HG02571 (cell line): ENCODE data around the gene ARHGDIG.
"Not testable (repeated sequence)": the region's sequence is repeated elsewhere in the genome, so short reads cannot be mapped to it uniquely, and the experiment has no call there.

Experiments used
- ATAC-seq: cut with Tn5 transposase; IDR thresholded peaks from one replicate; pipeline ENCODE4 v1.9.1; 2021; ENCODE audit warnings: mild to moderate bottlenecking, moderate library complexity; ENCODE audit not compliant: unreplicated experiment

ARHGDIG gene

DNA sequence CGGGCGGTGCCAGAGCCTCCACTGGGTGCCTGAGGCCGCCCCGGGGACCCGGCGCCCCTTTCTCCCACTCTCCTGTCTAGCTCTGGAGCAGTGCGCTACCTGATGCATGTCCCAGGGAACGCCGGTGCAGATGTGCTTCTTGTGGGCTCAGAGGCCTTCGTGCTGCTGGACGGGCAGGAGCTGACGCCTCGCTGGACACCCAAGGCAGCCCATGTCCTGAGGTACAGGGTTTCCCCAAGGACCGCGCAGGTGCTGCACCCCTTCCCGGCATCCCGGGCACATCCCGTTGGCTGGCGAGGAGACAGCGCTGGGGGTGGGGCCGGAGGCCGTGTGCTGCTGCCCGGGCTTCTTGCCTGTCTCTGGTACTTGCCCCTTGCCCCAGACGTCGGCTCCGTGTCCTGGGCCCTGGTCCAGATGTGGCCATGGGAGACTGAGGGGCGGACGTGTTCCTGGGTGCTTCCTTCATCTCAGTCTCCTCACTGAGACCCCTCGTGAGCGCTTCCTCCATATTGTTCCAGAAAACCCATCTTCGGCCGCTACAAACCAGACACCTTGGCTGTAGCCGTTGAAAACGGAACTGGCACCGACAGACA, 17.1 kb upstream of the ARHGDIG start:
- no peak for ATAC-seq

DNA sequence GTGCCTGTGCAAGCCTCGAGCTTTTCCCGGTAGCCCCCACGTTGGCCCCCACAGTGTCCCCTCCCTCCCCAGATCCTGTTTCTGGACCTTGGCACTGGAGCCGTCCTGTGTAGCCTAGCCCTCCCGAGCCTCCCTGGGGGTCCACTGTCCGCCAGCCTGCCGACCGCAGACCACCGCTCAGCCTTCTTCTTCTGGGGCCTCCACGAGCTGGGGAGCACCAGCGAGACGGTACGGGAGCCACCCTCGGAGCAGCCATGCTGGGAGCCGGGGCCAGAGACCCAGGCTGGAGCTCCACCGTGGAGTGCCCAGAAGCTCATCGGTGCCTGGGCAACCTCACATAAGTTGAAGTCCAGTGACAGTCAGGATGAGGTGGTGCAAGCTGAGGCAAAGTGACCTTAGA, 16.4 kb upstream of the ARHGDIG start:
- ATAC-seq = no peak

DNA sequence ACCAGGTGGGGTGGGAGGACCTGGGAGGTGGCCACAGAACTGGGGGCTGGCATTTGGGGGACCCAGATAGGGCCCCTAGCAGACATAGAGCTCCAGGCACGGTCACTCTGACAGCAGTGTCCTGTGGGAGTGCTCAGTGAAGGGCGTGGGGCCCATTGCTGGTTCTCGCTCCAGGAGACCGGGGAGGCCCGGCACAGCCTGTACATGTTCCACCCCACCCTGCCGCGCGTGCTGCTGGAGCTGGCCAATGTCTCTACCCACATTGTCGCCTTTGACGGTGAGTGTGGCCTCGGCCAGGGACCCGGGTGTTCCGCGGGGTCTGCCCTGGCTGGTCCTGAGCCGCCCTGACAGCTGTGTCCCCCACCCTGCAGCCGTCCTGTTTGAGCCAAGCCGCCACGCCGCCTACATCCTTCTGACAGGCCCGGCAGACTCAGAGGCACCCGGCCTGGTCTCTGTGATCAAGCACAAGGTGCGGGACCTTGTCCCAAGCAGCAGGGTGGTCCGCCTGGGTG, 15.9 kb upstream of the ARHGDIG start:
- ATAC-seq = no peak

DNA sequence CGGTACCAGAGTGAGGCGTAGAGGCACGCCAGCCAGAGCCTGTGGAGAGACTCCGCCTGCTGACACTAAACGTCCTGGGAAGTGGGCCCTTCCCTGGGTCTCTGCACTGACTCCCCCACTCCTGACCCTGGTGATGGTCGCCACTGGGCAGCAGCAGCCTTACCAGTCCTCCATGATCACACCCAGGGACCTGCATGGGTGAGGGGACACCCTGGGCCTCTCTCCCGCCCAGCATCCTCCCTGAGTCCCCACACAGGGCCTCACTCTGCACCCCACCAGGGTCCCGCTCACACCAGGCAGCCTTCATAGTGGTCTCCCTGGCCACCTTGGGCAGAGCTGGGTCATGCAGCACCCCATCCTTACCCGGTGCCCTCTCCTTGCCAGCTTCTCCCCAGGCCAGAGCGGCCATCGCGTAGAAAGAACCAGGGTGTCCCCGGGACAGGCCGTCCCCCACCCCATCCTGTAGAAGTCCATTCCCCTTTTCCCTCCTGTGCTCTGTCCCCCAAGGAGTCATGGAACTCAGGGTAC, 15.3 kb upstream of the ARHGDIG start:
- no peak for ATAC-seq

GRCh38 chr16:265711-266110, 14.7 kb upstream of the ARHGDIG start:
- no peak for ATAC-seq

DNA sequence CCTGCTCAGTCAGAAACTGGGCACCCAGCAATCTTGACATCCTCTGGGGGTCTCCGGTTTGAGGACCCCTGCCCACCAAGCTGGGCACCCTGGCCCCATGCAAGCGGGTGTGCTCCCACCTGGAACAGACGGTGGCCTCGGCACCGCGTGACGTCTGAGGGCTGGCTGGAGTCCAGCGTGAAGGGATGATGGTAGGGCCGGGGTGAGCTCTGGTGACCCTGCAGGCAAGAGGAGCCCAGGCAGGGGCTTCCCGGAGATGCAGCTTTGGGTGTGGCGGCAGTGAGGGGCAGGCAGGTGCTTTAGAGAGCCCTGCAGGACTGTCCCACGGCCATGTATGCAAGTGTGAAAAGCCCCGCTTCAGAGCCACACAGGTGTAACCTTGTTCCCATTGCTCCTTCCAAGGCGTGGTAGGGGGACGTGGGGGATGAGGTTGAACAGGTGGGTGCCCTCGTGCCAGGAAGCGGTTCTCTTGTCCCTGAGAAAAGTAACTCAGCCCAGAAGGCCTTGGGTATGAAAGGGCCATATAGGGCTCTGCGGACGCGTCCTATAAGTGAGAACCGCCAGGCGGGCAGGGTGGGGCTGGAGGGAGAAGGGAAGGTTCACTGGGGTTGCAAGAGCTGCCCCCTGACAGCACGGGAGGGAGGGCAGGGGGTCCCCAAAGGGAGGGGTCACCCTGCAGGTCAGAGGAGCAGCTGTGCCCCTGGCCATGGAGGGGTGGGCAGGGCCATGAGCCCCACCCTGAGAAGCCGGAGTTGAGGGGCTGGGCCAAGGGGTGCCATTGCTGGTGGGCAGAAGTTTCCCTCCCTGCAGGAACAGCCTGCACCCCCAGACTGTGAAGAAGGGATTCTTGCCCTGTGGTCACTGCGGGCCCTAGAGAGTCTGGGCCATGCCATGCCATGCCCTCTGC, 13.9 kb upstream of the ARHGDIG start:
- no peak for ATAC-seq

GRCh38 chr16:267562-267961, 12.8 kb upstream of the ARHGDIG start:
- ATAC-seq = not testable (repeated sequence)

DNA sequence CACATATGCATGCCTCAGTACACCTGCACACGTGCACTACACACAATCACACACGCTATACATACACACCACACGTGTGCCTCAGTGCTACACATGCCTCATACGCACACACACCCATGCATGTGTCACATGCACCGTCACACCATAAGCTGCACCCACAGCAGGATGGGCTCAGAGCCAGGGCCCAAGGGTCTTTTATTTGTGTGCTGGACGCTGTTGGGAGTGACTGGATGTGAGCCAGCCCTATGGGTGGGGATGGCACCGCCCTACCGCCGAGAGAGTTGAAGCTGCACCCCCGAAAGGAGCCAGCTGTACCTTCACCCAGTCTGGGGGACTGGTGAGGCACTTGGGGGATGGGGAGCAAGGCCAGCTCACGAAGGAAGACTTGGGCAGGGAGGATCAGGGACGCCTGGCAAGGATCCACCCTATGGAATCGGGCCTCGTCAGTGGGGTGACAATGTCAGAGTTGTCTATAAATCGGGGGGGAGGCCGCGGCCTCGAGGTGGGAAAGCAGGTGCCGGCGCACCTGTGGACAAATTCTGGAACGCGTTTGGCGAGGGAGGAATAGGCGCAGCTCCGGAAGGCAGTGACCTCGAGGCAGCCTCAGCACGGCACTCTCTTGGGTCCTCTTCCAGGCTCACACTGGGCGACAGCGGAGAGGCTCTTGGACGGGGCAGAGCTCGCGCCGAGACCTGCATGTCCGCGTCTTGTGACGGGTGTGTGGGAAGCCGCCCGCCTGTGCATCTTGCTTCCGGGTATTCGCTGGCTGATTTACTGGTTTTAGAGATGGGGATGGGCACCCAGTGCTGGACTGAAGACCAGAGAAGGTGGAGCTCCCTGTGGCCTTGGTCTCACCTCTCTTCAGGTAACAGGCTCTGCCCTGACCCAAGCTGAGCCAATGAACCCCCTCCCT, 12.0 kb upstream of the ARHGDIG start:
- no peak for ATAC-seq

- no peak for ATAC-seq
Observed at GRCh38 chr16:269061-269796, 11.2 kb upstream of the ARHGDIG start.

GRCh38 chr16:270381-271255, 9.8 kb upstream of the ARHGDIG start:
- no peak for ATAC-seq

DNA sequence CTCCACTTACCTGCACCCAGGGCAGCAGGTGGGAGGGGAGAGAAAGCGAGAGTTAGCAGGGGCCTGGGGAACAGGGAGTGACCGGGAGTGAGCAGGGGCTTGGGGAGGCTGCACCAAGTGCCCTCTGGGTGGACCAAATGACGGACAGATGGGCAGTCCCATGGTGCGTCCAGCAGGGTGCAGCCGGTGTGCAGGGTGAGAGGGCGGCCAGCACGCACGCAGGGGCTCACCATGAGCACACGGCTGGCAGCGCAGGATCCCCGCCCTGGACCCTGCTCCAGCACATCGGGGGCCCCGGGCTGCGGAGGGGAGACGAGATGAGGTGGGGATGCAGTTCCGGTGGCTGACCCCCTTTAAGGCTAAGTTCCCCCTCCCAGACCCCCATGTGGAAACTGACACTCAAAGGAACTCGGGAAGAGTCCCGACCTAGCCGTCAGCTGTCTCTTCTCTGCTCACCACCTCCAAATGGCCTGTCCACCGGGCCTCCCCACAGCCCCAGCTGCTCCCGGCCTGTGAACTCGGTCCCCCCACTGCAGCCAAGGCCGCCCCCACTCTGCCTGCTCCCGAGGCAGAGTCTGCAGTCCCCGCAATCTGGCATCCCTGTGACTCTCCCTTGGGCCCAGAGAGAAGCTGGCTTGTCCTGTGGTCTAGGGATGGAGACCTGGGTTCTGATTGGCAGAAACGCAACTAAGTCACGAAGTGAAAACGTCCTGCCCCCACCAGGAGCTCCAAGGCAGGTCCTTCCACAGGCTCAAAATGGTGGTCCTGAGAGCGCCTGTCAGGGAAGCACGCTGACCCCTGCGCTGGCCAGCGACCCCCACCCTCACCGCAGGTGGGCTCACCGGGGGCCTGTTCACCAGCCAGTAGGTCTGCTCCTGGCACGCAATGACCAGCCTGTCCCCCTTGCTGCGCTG, 7.5 kb upstream of the ARHGDIG start:
- ATAC-seq = no peak

- ATAC-seq = no peak
Observed at GRCh38 chr16:273547-274421, 6.6 kb upstream of the ARHGDIG start.

DNA sequence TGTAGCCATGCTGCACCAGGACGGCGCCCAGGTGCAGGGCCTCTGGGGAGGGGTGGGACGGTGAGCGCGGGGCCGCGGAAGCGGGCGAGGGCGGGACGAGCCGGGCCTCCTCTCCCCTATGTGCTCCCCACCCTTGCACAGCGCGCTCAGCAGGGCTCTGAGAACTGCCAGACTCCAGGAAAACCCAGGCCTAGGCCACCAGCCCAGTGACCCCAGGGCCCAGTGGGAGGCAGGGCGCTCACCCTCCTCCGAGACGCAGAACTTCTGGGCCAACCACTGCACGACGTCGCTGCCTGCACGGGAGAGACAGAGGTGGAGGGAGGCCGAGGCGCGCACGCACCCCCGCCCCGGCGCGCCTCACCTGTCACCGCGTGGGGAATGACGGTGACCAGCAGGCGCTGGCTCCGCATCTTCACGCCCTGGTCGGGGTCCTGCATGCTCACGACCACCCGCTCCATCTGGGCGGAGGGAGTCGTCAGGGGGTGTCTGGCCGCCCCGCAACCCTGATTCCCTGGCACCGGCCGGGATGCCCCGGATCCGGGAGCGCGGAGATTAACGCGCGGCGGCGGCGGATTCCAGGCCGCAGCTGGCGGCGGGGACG, 5.2 kb upstream of the ARHGDIG start:
- ATAC-seq = no peak

- no peak for ATAC-seq
Observed at GRCh38 chr16:275786-276232, 4.6 kb upstream of the ARHGDIG start, which contains the start of gene RGS11. TSS of gene RGS11 (minus strand) at chr16:275944. CDS start at chr16:275911, 33 bp downstream.

GRCh38 chr16:276426-277077, 3.8 kb upstream of the ARHGDIG start:
- ATAC-seq = no peak

GRCh38 chr16:278863-279366, 1.5 kb upstream of the ARHGDIG start:
- ATAC-seq = no peak
